NCI-H1417 (cell line): ENCODE results near the gene FUT3.
A peak's percentile ranks its signal among the peaks of the same experiment; 100 is the strongest.
"Not testable (repeated sequence)": the region's sequence is repeated elsewhere in the genome, so short reads cannot be mapped to it uniquely, and the experiment has no call there.

Experiments
- DNase-seq, 3 experiments: peaks; one replicate each; lab custom pipeline; 2025; lab: John Stamatoyannopoulos, UW

Gene FUT3

DNA sequence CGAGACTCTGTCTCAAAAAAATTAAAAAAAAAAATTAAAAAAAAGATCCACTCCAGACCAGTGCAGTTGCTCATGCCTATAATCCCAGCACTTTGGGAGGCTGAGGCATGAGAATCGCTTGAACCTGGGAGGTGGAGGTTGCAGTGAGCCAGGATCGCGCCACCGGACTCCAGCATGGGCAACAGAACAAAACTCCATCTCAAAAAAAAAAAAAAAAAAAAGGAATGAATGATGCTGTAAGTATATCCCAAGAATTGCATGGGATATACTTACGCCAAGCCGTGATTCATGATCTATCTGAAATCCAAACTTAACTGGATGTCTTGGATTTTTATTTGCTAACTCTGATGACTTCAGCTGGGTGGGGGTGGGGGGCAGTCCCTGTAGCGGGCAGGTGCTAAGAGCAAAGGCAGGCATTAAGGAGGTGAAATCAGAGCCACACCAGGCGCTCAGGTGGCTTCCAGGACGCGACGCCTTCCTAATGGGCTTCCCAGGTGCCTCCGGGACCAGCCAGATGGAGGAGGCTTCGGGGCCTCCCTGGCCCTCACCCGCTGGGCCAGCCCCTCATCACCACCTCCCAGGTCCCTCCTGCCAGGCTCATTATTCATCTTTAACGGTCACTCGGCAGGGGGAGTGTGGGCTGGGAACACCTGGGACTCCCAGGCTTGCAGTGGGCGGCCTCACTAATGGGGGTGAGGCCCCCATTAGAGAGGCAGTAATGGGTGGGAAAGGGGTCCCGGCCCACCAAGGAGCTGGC is 30.5 kb upstream of the FUT3 start:
- DNase-seq, result peak; percentile 4 to 94 (median 85)

DNA sequence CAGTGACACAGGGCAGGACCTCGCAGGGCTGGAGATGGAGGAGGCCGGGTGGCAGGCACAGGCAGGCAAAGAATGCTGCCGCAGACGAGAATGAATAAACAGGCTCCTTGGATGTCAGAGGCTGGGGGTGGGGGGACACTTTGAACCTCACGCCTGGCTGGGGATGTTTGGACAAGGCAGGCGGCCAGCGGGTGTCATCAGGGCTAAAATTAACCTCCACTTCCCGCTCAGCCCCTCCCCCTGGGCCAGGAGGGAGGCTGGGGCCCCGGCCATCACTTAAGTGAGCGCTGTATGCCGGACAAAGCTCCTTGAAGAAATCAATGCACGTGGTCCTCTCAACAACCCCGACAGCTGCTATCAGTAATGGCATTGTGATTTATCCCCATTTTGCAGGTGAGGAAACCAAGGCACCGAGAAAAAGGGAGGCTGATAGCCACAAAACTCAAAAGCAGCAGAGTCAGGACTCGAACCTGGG is 29.4 kb upstream of the FUT3 start:
- peak in 2 of 3 experiments; percentile 83 to 93 for DNase-seq

DNA sequence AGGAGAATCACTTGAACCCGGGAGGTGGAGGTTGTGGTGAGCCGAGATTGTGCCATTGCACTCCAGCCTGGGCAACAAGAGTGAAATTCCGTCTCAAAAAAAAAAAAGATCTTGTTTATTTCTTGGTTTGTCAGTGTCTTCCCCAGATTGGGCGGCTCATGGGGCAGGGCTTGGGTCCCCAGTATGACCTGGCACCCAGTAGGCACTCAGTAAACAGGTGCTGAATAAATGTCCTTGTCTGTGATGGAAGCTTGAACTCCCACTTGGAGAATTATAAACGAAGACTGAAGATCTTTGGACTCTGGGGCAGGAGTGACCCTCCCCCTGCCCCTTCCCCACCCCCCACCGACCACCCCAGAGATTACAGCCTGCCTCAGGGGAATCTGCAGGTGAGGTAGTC is 28.9 kb upstream of the FUT3 start:
- no peak for DNase-seq

DNA sequence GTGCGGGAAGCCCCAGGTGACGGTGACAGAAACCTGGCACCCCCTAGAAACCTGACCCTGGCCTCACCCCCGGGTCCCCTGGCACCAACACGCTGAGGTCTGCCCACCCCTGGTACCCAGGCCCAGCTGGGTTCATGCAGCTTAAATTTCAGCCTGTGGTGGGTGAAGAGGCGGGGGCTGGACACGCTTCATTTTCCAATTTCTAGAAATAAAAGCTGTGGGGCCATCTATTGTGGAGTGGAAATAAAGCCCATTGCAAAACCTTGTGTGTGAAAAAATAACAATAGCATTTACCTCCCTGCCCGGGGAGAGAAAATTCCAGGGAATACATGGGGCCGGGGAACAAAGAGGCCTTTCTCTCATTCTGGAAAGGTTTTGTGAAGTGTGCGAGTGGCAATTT is 26.6 kb upstream of the FUT3 start:
- no peak for DNase-seq

DNA sequence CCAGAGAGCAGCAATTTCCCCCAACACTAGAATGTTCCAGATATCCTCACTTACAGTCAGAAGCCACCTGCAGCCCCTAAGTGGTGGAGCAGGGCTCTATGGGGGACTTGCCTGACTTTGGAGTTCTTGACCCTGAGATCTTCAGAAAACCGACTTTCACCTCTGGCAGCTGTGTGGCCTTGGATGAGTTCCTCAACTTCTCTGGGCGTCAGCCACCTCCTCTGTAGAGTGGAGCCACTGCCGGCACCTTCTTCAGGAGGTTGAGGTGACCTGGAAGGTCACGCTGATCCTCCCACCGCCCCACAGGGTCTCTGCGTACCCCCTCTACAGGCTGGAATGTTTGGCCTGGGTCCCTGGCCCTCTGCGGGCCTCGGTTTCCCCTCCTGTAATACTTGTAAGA is 26.2 kb upstream of the FUT3 start:
- no peak for DNase-seq

DNA sequence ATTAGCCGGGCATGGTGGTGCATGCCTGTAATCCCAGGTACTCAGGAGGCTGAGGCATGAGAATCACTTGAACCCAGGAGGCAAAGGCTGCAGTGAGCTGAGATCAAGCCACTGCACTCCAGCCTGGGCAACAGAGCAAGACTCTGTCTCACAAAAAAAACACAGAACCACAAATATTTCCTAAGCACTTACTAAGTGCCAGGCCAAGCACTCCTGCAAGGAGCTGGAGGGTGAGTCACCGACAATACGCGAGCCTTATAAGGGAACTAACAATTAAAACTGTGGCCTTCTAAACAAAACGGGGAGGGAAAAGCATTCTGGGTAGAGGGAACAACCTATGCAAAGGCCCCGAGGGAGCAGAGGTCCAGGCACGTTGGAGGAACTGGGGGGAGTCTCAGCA is 23.2 kb upstream of the FUT3 start:
- not testable (repeated sequence) for DNase-seq

DNA sequence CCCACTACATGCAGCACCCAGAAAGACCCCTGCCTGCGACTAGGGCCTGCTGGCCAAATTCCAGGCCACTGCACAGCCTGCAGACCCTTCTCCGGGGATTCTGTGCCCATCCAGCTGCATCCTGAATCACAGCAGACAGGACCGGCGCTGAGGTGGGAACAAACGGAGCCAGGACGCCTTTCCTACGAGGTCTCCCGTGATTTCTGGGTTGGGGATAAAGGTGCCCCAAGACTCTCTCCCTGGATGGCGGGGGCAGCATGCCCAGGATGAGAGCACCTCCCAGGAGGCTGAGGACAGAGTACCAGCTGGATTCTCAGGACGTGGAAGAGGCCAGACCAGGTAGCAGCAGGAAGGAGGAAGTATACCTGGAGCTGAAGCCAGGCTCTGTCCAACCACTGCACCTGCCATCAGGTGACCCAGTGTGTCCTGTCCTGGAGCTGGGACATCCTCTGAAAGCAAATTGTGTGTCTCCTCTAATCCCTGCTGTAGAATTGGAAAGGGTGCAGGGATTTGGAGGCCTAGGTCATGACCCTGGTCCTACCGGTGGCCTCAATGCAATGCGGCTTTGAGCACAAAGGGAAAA is 22.5 kb upstream of the FUT3 start:
- no peak for DNase-seq

DNA sequence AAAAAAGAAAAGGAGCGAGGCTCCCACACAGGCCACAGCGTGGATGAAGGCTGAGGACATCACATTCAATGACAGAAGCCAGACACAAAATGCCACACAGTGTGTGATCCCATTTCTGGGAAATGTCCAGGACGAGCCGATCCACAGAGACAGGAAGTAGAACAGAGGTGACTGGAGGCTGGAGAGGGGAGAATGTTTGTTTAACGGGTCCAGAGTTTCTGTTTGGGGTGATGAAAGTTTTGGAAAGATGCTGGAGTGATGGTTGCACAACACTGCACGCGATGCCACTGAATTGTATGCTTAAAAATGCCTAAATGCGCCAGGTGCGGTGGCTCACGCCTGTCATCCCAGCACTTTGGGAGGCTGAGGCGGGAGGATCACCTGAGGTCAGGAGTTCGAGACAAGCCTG is 19.7 kb upstream of the FUT3 start:
- DNase-seq, result no peak

DNA sequence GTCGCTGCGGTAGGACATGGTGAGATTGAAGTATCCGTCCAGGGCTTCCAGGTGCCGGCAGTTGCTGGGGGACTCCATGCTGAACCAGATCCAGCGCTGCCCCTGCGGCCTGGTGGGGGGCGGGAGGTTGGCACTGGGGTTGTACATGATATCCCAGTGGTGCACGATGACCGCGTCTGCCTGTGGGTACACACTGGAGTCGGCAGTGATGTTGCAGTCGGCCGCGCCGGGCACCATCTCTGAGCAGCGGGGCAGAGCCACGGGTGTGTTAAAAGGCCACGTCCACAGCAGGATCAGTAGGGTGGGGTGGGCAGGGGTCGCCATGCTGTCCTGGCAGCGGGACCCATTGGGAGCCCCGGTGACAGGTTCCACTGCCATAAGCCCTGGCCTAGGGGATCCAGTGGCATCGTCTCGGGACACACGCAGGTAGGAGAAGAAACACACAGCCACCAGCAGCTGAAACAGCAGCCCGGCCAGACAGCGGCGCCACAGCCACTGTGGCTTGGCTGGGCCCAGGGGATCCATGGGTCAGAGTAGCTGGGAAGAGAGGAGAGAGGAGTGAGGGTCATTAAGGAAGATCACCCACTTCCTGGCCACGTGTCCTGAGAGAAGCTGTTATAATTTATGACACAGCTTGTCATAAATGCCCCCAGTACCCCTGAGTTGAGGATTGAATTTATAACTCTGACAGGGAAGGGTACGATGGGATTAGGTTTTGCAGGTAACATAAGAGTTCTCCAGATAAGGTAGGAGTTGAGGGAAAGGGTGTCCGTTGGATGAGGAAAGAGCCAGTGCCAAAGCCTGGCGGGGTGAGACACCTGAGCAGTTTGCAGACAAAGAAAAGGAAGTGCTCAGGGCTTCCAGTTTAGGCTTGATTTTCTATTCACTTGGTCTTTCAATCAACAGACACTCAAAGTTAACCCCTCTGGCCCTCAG is 16.2 kb upstream of the FUT3 start:
- no peak for DNase-seq

DNA sequence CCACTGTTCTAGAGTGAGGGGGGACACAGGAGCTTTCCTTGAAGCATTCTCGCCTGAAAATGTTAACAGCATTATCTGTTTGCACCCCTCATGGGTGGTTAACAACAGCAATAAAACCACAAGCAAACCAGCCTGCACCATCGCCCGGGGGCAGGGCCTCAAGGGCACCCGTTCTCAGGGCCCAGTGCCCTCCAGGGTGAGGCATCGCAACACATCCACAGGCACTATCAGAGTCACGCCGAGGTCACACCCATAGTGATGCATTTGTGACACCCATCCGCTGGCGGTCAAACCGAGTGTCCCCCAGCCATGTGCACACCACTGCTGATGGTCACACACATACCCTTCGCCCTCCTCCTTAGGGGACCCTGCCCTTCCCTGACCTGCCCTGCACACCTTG is 14.5 kb upstream of the FUT3 start:
- no peak for DNase-seq

DNA sequence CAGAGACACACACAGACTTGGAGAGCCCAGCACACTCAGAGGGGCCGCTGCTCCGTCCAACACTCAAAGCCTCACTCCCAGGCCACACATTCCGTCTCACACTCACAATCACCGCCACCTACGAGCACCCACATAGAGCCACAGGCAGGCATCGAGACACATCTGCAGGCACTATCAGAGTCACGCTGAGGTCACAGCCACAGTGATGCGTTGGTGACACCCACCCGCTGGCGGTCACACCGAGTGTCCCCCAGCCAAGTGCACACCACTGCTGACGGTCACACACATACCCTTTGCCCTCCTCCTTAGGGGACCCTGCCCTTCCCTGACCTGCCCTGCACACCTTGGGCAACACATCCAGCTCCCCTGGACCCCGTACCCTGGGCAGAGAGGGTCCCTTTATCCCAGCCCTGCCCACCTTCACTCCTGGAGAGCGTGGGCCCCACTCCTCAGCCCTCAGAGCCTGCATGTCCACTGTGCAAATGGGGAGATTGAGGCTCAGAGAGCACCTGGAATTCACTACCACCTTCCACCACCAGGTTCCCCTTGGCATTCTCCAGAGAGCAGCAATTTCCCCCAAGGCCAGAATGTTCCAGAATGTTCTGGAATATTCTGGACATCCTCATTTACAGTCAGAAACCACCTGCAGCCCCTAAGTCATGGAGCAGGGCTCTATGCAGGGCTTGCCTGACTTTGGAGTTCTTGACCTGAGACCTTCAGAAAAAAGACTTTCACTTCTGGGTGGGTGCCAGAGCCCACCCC is 13.7 kb upstream of the FUT3 start:
- DNase-seq, result no peak

DNA sequence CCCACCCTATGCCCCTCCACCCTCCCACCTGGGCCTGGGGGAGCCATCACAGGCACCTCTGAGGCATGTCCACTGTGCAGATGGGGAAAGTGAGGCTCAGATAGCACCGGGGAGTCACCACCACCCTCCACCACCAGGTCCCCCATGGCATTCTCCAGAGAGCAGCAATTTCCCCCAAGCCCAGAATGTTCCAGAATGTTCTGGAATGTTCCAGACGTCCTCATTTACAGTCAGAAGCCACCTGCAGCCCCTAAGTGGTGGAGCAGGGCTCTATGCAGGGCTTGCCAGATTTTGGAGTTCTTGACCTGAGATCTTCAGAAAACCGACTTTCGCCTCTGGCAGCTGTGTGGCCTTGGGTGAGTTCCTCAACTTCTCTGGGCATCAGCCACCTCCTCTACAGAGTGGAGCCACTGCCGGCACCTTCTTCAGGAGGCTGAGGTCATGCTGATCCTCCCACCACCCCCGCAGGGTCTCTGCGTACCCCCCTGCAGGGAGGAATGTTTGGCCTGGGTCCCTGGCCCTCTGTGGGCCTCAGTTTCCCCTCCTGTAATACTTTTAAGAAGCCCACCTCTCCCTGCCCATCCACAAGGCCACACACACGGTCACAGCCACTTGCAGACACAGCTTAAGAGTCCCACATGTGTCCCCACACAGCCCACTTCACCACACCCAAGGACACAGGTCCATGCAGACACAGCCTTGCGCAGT is 12.9 kb upstream of the FUT3 start:
- DNase-seq, result no peak

DNA sequence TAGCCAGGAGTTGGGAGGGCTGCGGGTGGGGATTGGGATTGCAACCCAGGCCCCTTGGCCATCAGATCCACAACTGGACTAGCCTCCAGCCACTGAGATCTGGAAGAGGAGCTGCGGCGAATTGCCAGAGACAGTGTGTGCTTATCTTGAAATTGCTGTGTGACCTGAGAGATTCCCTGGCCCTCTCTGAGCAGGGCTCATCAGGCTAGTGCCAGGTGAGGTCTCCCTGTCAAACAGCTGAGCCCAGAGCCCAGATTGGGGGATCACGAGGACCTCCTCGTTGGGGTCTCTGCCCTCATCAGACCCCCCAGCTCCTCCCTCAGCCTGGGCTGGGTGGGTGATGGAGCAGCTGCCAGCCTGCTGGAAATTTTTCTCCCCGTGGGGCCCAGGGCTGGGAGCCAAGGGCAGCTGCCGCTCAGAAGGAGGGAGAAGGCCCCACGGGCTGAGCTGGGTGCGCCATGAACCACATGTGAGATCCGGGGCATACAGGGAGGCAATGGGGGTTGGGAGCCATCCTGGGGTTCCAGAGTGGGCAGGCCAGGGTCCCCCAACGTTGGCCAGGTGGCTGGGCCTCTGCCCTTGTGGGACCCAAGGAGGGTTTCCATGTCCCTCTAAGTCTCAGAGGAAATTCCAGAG is 11.9 kb upstream of the FUT3 start:
- DNase-seq, result no peak

DNA sequence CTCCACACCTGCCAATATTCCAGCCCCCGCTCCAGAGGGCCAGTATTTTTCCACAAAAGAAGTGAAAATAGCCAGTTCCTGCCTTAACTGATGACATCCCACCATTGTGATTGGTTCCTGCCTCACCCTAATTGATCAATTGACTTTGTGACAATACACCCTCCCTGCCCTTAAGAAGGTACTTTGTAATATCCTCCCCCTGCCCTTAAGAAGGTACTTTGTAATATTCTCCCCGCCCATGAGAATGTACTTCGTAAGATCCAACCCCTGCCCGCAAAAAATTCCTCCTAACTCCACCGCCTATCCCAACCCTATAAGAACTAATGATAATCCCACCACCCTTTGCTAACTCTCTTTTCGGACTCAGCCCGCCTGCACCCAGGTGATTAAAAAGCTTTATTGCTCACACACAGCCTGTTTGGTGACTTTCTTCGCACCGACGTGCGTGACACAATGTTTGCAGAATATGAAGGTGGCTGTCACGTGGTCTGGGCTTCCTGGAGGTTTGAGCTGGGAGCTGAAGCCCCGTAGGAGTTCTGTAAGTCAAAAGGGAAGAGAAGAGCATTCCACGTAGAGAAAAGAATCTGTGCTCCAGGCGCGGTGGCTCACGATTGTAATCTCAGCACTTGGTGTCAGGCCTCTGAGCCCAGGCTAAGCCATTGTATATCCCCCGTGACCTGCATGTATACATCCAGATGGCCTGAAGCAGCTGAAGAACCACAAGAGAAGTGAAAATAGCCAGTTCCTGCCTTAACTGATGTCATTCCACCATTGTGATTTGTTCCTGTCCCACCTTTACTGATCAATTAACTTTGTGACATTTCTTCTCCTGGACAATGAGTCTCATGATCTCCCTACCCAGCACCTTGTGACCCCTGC is 6.2 kb upstream of the FUT3 start:
- no peak for DNase-seq

DNA sequence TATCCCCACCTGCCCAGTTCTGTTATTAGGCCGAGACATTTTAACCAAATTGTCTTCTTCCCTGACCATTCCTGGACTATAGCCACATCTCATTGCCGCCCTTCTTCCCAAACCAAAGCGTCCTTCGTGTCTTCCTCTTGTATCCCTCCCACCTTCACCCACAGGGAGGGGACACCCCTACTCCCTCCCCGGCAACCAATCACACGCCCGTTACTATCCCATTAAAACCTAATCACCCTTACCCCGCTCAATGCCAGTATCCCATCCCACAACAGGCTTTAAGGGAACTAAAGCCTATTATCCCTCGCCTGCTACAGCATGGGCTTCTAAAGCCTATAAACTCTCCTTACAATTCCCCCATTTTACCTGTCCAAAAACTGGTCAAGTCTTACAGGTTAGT is 3.9 kb upstream of the FUT3 start:
- DNase-seq, result not testable (repeated sequence)

DNA sequence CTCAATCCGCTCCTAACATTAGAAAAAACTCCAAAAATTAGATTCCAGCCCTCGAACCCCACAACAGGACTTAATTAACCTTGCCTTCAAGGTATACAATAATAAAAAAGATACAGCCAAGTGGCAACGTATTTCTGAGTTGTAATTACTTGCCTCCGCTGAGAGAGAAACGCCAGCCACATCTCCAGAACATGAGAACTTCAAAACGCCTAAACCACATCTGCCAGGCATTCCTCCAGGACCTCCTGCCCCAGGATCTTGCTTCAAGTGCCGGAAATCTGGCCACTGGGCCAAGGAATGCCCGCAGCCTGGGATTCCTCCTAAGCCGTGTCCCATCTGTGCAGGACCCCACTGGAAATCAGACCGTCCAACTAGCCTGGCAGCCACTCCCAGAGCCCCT is 2.9 kb upstream of the FUT3 start:
- not testable (repeated sequence) for DNase-seq

DNA sequence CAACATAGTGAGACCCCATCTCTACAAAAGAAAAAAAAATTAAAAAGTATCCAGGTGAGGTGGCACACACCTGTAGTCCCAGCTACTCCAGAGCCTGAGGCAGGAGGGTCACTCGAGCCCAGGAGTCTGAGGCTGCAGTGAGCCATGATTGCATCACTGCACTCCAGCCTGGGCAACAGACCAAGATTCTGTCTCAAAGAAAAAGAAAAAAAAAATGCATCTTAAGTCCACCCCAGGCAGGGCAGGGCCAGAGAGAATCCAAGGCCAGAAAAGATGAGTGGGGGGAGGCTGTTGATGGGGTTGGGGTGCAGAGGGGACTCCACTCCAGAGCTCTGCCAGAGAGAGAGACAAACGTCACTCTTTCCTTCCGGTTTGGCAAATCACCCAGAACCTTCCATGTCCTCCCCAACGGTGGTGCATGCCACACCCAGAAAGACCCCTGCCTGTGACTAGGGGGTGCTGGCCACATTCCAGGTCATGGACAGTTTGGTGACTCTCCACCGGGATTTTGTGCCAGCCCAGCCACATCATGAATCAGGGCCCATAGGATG is 431 bp downstream of the FUT3 start:
- no peak for DNase-seq

DNA sequence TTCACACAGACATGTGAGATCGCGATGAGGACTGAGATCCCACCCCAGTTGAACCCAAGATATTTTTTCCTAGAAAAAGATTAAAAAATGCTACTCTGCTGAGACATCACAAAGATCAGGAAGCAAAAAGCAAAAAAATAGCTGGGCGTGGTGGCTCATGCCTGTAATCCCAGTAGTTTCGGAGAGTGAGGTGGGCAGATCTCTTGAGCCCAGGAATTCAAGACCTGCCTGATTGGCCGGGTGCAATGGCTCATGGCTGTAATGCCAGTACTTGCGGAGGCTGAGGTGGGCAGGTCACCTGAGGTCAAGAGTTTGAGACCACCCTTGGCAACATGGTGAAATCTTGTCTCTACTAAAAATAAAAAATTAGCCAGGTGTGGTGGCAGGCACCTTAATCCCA is 1.1 kb downstream of the FUT3 start:
- no peak for DNase-seq

DNA sequence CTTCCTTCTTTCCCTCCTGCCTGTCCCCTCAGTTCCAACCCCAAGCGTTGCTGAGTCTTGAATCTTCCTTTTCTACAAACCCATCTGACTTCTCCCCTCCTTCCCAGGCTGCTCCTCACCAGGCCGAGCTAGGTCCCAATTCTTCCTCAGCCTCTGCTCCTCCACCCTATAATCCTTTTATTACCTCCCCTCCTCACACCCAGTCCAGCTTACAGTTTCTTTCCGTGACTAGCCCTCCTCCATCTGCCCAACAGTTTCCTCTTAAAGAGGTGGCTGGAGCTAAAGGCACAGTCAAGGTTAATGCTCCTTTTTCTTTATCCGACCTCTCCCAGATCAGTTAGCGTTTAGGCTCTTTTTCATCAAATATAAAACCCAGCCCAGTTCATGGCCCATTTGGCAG is 2.6 kb downstream of the FUT3 start:
- not testable (repeated sequence) for DNase-seq
